Right ventricle myocardium inferior (tissue), 1 donor: ENCODE results near the gene NBPF3. TPM values are rescaled to one million over a fixed set of nuclear protein-coding genes. Genes with fewer than 3 reads are reported as not detected.
"Not testable (repeated sequence)": the region's sequence is repeated elsewhere in the genome, so short reads cannot be mapped to it uniquely, and the experiment has no call there.

Experiments used
- ATAC-seq: fragments of 200-7000 bp; cut with Tn5 transposase; one replicate; pipeline ENCODE4 v1.9.1; 2020; ENCODE audit warnings: mild to moderate bottlenecking, moderate library complexity
- DNase-seq: peaks from one replicate; pipeline ENCODE4 v3.0.0; 2021; ENCODE audit errors: missing footprints
- intact Hi-C: fragments of 100-400 bp; cut with DNase I; formaldehyde crosslinking; loops from one replicate; pipeline ENCODE4 v1.11.0; 2022
- total RNA-seq: library from RNA; stranded (reverse); fragmentation: NEBNext Ultra II Directional; extraction: Animal tissue kit (Norgen Biotek cat#: 25700); gene quantifications from one replicate; pipeline ENCODE4 v1.2.1, GENCODE V29; 2021
- donor health status: DM: no; HTN: yes; CAD: no; lungs with severe emphysema.

Gene NBPF3
- total RNA-seq, 1 donor from 2014 or later = 4.6 TPM

DNA sequence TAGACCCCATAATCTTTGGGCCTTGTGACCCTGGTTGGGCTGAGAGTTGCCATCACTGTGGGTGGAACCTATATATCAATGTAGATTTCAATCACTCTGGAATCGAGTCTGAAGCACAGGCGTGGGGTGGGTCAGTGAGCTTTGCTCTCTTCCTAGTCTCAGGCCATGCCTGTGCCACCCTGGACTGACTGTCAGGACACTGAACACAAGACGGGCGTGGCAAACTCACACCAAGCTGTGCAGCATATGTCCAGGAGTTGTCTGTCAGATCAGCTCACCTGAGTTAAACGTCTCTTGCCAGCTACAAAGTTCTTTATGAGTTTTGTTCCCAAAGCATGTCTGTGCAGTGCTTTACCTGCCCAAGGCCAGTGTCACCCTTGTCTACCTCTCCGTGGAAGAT is 38.4 kb downstream of the NBPF3 start:
- DNase-seq (no peak), ATAC-seq (no peak)
- intact Hi-C loops = no loop called here

DNA sequence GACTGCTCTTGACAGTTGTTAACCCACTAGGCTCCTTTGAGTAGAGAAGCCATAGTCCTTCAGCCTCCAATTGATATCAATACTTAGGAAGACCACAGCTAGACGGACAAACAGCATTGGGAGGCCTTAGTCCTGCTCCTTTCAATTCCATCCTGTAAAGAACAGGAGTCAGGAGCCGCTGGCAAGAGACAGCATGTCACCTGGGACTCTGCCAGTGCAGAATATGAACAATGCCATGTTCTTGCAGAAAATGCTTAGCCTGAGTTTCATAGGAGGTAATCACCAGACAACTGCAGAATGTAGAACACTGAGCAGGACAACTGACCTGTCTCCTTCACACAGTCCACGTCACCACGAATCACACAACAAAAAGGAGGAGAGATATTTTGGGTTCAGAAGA is 43.9 kb downstream of the NBPF3 start:
- intact Hi-C loops, ATAC-seq, DNase-seq: not testable (repeated sequence)

DNA sequence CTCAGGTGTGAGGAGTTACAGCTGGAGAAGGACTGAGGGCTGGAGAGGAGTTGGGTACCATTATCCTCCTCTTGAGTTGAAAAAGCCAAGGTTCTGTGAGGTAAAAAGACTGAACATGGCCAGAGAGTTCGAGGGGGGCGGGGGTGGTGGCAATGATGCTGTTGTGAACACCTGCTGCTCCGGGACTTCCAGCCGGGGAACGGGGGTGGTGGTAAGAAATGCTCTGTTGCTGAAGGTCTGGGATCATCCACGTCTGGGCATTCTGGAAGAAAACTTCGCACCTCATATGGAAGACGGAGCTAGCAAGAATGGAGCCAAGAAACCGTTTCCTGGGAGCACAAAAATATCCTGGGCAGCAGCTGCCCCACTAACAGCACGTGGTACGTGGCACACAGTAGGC is 49.2 kb downstream of the NBPF3 start:
- DNase-seq (no peak), ATAC-seq (no peak)
- intact Hi-C loops = no loop called here

DNA sequence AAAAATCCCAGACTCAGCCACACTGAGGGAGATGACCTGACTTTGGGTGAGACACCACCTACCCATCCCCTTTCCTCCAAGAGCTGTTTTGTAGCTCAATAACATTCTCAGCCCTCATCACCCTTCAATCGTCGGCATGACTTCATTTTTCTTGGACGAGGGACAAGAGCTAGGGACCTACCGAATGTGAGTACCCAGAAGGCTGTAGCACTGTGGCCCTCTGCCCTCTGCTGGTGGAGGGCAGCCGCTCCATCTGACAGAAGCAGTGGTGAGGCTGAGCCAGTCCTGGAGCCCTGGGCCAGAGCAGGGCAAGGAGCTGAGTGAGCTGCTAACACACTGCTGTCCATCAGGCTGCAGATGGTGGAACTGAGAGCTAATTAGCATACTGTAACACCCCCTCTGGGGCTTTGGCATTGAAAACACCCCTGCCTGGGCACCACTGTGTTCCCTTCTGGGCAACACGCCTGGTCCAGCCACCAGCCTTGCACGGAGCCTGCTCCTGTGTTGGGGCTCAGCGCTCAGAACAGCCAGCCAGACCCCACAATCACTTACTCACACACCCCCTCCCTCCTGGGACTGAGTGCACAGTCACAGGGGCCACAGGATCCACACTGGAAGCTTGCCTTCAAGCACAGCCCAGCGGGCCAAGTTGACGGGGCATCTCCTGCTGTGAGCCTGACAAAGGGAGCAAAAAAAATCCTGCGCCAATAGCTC is 51.0 kb downstream of the NBPF3 start:
- no peak for ATAC-seq
- no peak for DNase-seq
- intact Hi-C loops = no loop called here

DNA sequence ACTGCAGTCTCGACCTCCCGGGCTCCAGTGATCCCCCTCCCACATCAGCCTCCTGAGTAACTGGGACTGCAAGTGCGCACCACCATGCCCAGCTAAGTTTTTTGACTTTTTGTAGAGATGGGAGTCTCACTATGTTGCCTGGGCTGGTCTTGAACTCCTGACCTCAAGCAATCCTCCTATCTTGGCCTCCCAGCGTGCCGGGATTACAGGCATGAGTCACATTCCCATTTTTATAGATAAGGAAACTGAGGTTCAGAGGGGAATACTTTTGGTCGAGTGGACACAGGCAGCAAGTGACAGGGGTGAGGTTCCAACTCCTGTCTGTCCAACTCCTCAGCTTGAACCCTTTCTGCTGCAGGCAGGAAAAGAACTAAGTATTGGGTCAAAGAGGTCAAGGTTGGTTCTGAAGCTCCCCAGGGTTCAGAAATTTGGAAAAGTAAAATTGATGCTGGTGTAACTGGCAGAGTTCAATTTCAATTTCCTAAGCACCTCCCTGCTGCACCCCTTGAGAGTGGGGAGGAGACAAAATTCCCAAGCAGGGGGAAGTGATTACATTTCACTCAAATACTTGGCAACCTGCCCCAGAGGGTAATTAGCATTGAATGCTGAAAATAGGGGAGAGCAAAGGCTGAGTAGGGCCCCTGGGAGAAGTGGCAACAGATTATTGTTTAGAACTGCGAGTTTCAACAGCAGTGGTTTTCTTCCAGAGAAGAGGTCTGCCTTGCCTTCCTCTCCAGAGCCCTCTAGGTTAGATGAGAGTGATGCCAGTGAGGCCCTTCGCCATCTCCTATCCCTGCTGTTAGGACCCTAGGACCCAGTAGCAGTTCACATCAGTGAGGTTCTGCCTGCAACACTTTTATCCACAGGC is 51.8 kb downstream of the NBPF3 start:
- DNase-seq (no peak), ATAC-seq (no peak)
- intact Hi-C loops = no loop called here

DNA sequence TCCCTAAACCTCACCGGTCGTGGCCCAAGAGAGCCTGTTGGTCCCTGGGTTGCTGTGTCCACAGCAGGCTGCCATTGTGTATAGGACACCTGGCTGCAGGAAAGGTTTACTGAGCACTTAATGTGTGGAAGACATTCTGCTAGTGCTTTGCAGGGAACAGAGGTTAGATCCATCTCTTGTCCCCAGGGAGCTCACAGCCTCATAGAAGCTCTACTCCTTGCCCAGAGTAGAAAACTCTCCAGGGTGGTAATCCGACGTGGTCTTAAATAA is 52.4 kb downstream of the NBPF3 start:
- DNase-seq (no peak), ATAC-seq (no peak)
- intact Hi-C loops = no loop called here

DNA sequence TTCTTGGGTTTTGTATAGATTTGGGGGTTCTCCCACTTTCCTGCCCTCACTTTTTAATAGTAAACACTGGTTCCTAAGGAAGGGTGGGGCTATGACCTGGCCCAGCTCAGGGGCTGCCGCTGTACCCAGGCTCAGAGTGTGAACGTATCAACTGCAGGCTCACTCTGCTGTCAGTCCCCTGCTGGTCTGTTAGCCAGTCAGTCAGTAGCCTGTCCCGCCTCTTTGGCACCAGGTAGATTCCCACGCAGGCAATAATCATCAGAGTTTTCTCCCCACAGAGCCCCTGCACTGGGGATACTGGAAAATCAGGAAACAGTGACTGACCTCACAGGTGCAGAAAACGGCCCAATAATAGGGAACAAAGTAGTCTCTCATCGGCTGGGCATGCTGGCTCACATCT is 54.3 kb downstream of the NBPF3 start:
- intact Hi-C loops = no loop called here
- ATAC-seq = no peak
- no peak for DNase-seq

DNA sequence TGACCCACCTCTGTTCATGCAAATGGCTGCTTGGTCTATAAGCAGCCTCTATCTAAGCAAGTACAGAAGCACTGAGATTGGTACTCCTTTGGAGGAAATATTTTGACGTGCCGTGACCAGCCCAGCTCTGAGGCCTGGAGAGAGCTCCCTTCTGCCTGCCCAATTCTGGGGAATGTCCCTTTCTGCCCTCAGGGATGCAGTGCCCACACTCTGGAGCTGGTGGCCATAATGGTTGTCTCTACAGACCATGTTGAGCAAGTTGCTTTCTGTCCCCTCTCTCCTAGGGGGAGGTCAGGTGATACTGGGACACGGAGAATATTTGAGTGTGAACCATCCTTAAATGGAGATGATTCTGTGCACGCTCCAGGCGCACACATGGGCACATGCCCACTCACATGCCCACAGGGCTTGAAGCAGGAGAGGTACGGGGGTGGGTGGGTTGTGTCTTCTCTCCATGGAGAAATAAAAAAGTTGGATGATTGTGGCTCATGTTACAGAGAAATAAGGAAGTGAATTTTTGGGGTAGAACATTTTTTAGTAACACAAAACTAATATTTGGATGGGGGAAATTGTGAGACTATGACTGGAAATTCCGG is 55.4 kb downstream of the NBPF3 start:
- ATAC-seq = no peak
- no peak for DNase-seq
- intact Hi-C loops = no loop called here

DNA sequence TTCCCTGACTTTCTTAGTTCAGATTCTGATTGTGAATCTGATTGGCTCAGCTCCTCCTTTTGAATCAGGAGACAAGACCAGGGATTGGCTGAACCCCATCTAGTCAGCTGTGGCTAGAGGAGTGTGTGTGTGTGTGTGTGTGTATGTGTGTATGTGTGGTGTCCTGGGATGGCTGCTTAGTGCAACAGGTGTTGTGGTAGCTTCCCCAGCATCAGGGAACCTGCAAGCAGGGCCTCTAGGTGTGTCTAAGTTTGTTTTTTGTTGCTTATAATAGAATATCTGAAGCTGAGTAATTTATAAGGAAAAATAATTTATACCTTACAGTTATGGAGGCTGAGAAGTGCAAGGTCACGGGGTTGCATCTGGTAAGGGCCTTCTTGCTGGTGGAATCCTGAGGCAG is 56.1 kb downstream of the NBPF3 start:
- ATAC-seq (no peak), DNase-seq (no peak)
- intact Hi-C loops = no loop called here

DNA sequence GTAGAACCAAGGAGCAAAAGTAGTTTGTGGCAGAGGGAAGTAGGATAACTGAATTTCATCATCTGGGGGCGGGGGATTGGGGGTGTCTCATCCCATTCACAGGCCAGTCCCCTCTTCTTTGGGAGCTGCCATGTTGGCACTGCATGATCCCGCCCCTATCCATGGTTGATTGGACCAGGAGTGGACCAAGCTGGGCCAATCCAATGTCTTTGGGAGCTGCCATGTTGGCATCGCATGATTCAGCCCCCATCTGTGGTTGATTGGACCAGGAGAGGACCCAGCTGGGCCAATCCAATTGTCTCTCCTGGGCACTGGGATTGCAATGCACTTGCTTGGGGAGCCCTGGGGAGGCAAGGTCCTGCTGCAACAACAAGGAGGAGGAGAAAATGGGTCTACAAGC is 56.9 kb downstream of the NBPF3 start:
- intact Hi-C loops = no loop called here
- DNase-seq = no peak

DNA sequence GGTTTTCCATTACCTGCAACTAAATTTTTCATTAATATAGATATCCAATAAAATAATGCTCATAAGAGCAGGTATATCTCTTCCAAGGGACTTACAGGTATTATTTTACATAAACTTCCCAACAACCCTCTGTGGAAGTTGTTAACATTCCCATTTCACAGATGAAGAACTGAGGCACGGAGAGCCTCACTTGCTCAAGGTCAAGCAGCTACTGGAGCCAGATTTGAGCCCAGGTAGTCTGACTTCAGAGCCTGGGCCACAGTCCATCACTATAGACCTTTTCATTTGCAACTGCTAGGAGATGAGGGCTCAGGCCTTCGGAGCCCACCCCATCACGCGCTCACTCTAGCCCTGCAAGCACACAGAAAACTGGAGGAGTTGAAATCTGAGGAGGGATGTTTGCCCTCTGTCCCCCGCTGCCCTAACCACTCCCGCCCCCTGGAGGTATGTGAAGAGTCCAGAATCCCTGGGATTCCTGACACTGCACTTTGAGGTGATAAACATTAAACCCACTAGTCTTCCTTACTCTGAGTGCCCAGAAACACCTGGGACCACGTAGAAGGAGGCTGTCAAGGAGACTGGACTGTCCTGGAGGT is 57.6 kb downstream of the NBPF3 start:
- intact Hi-C loops = no loop called here
- no peak for ATAC-seq
- no peak for DNase-seq

More for the DNA sequence above, 56.9 kb downstream of the NBPF3 start:
- no peak for ATAC-seq

DNA sequence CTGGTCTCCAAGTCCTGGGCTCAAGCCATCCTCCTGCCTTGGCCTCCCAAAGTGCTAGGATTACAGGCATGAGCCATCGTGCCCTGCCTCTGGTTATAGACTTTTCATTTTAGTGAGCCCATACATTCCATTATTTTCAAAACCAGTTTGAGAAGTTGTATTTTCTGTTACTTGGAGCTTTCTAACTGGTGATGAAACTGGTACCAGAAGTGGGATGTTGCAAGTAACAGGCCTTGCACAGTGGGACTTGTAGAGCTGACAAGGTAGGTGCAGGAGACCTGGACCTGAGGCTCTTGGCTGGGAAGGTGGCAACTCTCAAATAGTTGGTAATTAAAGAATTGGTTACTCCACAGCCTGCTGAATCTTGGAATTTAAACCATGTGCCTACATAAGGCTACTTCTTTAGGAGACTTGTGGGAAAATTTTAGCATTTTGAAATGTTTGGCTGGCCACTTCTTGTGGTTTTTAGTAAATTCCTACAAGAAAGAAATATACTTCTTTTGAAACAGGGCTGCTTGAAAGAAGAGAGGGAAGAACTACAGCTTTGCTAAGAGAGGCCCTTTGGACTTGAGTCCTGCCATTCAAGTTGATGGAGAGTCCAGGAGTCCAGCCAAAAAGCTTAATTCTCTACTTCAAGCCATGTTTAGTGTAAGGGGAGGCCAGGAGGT is 59.5 kb downstream of the NBPF3 start:
- no peak for DNase-seq
- intact Hi-C loops = no loop called here
- no peak for ATAC-seq

DNA sequence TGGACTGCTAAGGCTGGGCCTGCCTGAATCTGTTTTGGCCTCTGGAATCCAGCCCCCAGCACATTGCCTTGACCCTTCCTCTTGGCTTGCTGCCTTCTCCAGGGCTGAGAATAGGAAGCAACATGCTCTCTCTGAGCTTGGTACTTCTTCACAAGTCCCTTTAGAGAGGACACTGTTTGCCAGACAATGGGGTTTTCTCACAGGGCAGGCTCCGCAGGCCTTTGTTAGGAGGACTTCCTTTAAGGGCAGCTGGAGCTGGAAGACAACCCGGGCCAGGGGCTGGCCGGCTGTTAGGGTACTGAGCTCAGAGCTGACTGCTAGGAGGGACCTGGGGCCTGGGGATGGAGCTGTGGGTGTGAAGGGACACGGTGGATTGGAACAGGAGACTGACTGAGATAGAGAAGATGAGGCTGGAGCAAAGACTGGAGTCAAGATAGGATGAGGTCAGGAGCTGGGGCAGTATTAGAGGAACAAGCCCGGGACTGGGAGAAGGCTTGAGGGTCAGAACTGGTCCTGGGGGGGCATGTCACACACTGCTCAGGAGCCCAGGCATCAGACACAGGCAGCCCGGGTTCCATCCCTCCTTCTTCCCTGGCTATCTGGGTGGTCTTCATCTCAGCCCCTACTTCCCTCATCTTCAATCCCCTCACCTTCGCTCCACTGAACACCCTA is 63.9 kb downstream of the NBPF3 start:
- no peak for DNase-seq
- intact Hi-C loops = no loop called here
- ATAC-seq = no peak

DNA sequence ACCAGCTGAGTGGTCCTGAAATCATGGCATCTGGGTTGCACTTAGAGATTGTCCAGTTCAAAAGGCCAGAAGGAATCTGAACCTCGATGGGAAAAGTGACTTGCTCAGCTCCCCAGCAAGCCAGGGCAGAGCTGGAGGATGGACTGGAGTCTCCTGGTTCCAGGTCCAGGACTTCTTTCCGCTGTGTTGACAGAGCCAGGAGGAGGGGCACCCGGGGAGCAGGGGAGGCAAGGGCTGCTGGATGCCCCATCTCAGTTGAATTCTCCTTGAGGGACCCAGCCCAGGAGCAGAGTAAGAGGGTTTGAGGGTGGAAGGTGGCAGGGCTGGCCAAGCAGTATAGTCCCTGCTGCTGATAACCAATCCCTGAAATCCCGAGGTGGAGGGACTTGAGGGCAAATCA is 66.9 kb downstream of the NBPF3 start:
- DNase-seq (no peak), ATAC-seq (no peak)
- intact Hi-C loops = no loop called here

DNA sequence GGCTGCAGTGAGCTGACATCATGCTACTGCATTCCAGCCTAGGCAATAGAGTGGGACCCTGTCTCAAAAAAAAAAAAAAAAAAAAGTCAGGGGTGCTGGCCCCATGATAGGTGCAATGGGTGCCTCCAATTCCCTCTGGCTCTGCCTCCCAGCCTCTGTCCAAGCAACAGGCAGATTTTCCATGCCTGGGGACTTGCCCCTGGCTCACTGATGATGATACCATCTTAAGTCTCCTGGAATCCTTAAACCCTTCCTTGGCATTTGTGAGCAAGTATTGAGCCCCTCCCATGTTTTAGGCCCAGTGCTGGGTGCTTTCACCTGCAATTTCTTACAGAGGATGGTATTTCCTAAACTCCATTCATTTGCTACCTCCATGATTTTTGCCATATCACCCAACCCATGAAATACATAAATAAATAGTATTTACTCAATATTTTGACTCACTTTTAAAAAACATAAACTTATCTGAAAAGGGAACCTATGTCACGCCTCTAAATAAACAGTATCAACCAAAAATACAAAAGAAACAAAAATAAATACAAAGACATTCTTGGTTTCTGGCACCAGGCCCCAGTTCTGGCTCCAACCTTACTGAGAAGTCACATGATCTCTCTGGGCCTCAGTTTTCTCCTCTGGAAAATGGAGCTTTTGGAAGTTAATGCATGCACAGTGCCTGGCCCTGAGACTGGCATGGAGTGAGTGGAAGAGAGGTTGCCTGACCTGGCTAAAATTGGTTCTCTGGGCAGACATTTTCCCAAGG is 67.8 kb downstream of the NBPF3 start:
- intact Hi-C loops = no loop called here
- no peak for DNase-seq
- no peak for ATAC-seq

DNA sequence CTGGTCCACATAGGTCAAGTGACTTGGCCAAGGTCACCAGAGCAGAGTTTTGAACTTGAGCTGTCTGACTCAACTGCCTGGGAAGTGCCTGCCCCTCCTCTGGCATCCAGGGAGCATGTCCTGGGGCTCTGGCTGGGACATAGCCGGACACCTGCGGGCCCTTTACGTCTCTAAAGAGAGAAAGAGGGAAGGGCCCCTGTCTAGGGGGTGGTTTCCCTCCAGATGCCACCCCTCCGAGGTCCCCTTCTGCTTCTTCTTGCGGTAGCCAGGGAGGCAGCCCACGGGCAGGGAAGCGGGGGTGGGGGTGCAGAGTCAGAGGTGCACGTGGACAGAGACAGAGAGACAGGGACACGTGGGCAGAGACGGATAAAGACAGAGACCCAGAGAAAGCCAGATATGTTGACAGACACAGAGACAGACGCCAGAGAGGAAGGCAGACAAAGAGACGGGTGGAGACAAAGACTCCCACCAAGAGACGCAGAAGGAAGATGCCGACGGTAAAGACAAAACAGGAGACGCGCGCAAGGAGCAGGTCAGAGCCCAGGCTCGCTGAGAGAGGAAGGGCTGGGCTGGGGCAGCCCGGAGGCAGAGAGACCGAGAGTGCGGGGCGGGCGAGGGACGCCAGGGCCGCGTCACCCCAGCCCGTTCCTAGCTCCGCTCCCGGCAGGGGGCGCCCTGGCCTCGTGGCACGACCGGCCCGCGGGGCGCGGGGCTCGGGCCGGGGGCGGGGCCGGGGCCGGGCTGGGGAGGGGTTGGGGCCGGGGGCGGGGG is 68.8 kb downstream of the NBPF3 start:
- intact Hi-C loops = loop anchor here (1.0 kb wide), 1 partner anchor 66 kb away; no protein-coding TSS in a partner anchor
- DNase-seq = peak; percentile 90
- peak; percentile 81 for ATAC-seq
